HG03066 (cell line): ENCODE measurements around the gene ATRIP.
"Not testable (repeated sequence)": the region's sequence is repeated elsewhere in the genome, so short reads cannot be mapped to it uniquely, and the experiment has no call there.

Experiments used
- ATAC-seq: cut with Tn5 transposase; IDR thresholded peaks from one replicate; pipeline ENCODE4 v1.9.1; 2021; ENCODE audit warnings: low read depth; ENCODE audit not compliant: unreplicated experiment

ATRIP gene

GRCh38 chr3:48466386-48467109 is 20.0 kb downstream of the ATRIP start:
- ATAC-seq: peak; percentile 13

- no peak for ATAC-seq
These were observed 20.5 kb downstream of the ATRIP start for GRCh38 chr3:48467110-48467454.

GRCh38 chr3:48467473-48468267 is 21.1 kb downstream of the ATRIP start:
- ATAC-seq: no peak

GRCh38 chr3:48468329-48468731 is 21.8 kb downstream of the ATRIP start:
- no peak for ATAC-seq

GRCh38 chr3:48469046-48469915 is 22.7 kb downstream of the ATRIP start:
- no peak for ATAC-seq

- no peak for ATAC-seq
These were observed 23.7 kb downstream of the ATRIP start for GRCh38 chr3:48470286-48470685.

- peak; percentile 16 for ATAC-seq
These were observed 26.1 kb downstream of the ATRIP start for GRCh38 chr3:48472673-48472922.

- peak; percentile 80 for ATAC-seq
These were observed 26.5 kb downstream of the ATRIP start for GRCh38 chr3:48472923-48473616.

GRCh38 chr3:48473617-48473952 is 27.0 kb downstream of the ATRIP start:
- ATAC-seq: no peak

GRCh38 chr3:48474031-48474430 is 27.5 kb downstream of the ATRIP start:
- not testable (repeated sequence) for ATAC-seq

- ATAC-seq: no peak
These were observed 28.1 kb downstream of the ATRIP start for GRCh38 chr3:48474619-48475018.

- ATAC-seq: no peak
These were observed 28.7 kb downstream of the ATRIP start for GRCh38 chr3:48475188-48475587.

- no peak for ATAC-seq
These were observed 30.0 kb downstream of the ATRIP start for GRCh38 chr3:48476426-48477053.

GRCh38 chr3:48477959-48478520 is 31.5 kb downstream of the ATRIP start:
- no peak for ATAC-seq

- ATAC-seq: no peak
These were observed 32.4 kb downstream of the ATRIP start for GRCh38 chr3:48478626-48479555.

GRCh38 chr3:48480891-48481290 is 34.4 kb downstream of the ATRIP start:
- ATAC-seq: not testable (repeated sequence)

- not testable (repeated sequence) for ATAC-seq
These were observed 36.3 kb downstream of the ATRIP start for GRCh38 chr3:48482822-48483221.

- ATAC-seq: no peak
These were observed 40.4 kb downstream of the ATRIP start for GRCh38 chr3:48486952-48487351.
